GM12878 (cell line): ENCODE measurements around the gene IL20RB. TPM values are rescaled to one million over a fixed set of nuclear protein-coding genes. Genes with fewer than 3 reads are reported as not detected.

Source experiments
- BRCA1 ChIP-seq: IDR thresholded peaks from 2 replicates; pipeline ENCODE4 v1.6.1; 2011; ENCODE audit warnings: low read depth, low read length, improper control_type of control experiment
- CHD4 ChIP-seq: fragments of 200-600 bp; sonication (generic); IDR thresholded peaks from 2 replicates; pipeline ENCODE4 v1.6.1; 2016; ENCODE audit warnings: mild to moderate bottlenecking
- PAX5 ChIP-seq: IDR thresholded peaks from 2 replicates; pipeline ENCODE4 v1.6.1; 2011; ENCODE audit warnings: low read depth, low read length, borderline replicate concordance
- REST ChIP-seq: IDR thresholded peaks from 2 replicates; pipeline ENCODE4 v1.6.1; 2012; ENCODE audit warnings: mild to moderate bottlenecking, low read depth, low read length
- RUNX3 ChIP-seq: IDR thresholded peaks from 2 replicates; pipeline ENCODE4 v1.6.1; 2012; ENCODE audit warnings: low read length, inconsistent platforms
- TCF7 ChIP-seq: IDR thresholded peaks from 2 replicates; pipeline ENCODE4 v1.6.1; 2014; ENCODE audit warnings: antibody characterized with exemption, borderline replicate concordance
- ZNF24 ChIP-seq: fragments of 450-650 bp; IDR thresholded peaks from 2 replicates; pipeline ENCODE4 v1.6.1; 2017; ENCODE audit warnings: antibody characterized with exemption, mild to moderate bottlenecking
- polyA plus RNA-seq, 11 experiments: library from polyadenylated mRNA; depleted of rRNA in 4 of 11; unstranded in 6 of 11; stranded (reverse) in 5 of 11; fragments of >200 nt; fragmentation: Nextera tagmentation in 4 of 11; fragmentation: Illumina TruSeq in 1 of 11; extraction: Ambion mirVana in 4 of 11; extraction: Trizol in 1 of 11; gene quantifications; 1 replicate in 1 of 11; 2 replicates in 10 of 11; pipeline versions ENCODE4 v1.2.1 to v1.2.3, GENCODE V29; 2011 to 2016; ENCODE audit warnings: inconsistent platforms in 2 of 11, missing spikeins in 2 of 11, low read depth in 1 of 11
- total RNA-seq, 4 experiments: library from RNA; depleted of rRNA in 3 of 4; stranded (reverse); fragments of >200 nt in 3 of 4; fragmentation: Illumina TruSeq in 1 of 4; extraction: Trizol in 1 of 4; gene quantifications; 2 replicates each; pipeline versions ENCODE4 v1.2.1 to v1.2.3, GENCODE V29; 2013 to 2021
- TF ChIP-seq, protein P1 (sequence below): IDR thresholded peaks from 2 replicates; pipeline ENCODE4 v1.6.1; 2011; ENCODE audit warnings: low read depth, mild to moderate bottlenecking, low read length, moderate library complexity, borderline replicate concordance; ENCODE audit errors: extremely low read depth
- TF ChIP-seq, protein P2 (sequence below): fragments of 150-350 bp; IDR thresholded peaks from 2 replicates; pipeline ENCODE4 v1.6.1; 2016; ENCODE audit warnings: low read depth, low read length

IL20RB gene
- total and polyA plus RNA-seq, 10 of the 15 experiments (the other 5 are each of a cell fraction or from before 2014, with no cell fraction given) = 0.21 to 1.1 (median 0.54) TPM

- TF ChIP-seq, protein P1, sequence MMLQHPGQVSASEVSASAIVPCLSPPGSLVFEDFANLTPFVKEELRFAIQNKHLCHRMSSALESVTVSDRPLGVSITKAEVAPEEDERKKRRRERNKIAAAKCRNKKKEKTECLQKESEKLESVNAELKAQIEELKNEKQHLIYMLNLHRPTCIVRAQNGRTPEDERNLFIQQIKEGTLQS = no peak
- TF ChIP-seq BRCA1 (no peak), RUNX3 (no peak), TCF7 (no peak), ZNF24 (no peak), CHD4 (no peak), PAX5 (no peak), REST (no peak)
- TF ChIP-seq, protein P2, sequence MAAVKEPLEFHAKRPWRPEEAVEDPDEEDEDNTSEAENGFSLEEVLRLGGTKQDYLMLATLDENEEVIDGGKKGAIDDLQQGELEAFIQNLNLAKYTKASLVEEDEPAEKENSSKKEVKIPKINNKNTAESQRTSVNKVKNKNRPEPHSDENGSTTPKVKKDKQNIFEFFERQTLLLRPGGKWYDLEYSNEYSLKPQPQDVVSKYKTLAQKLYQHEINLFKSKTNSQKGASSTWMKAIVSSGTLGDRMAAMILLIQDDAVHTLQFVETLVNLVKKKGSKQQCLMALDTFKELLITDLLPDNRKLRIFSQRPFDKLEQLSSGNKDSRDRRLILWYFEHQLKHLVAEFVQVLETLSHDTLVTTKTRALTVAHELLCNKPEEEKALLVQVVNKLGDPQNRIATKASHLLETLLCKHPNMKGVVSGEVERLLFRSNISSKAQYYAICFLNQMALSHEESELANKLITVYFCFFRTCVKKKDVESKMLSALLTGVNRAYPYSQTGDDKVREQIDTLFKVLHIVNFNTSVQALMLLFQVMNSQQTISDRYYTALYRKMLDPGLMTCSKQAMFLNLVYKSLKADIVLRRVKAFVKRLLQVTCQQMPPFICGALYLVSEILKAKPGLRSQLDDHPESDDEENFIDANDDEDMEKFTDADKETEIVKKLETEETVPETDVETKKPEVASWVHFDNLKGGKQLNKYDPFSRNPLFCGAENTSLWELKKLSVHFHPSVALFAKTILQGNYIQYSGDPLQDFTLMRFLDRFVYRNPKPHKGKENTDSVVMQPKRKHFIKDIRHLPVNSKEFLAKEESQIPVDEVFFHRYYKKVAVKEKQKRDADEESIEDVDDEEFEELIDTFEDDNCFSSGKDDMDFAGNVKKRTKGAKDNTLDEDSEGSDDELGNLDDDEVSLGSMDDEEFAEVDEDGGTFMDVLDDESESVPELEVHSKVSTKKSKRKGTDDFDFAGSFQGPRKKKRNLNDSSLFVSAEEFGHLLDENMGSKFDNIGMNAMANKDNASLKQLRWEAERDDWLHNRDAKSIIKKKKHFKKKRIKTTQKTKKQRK = no peak
Observed at GRCh38 chr3:136910697-136911096, 47.1 kb upstream of the IL20RB start (continued).
